ENCODE data around the gene POU2AF1.
A peak's percentile ranks its signal among the peaks of the same experiment; 100 is the strongest.

The POU2AF1 gene

GRCh38 chr11:111360150-111361043, 18.7 kb downstream of the POU2AF1 start:
- no peak for DNase-seq (ENCODE audit: low spot score)

- peak; percentile 26 for DNase-seq (ENCODE audit: low spot score)
Observed at GRCh38 chr11:111359223-111360149, 19.6 kb downstream of the POU2AF1 start.

GRCh38 chr11:111358038-111359001, 20.8 kb downstream of the POU2AF1 start:
- no peak for DNase-seq (ENCODE audit: low spot score)

GRCh38 chr11:111357150-111358037, 21.7 kb downstream of the POU2AF1 start:
- DNase-seq (ENCODE audit: low spot score): no peak

GRCh38 chr11:111356660-111357048, 22.4 kb downstream of the POU2AF1 start:
- DNase-seq (ENCODE audit: low spot score): no peak

GRCh38 chr11:111355956-111356659, 23.0 kb downstream of the POU2AF1 start:
- DNase-seq (ENCODE audit: low spot score): no peak

- no peak for DNase-seq (ENCODE audit: low spot score)
Observed at GRCh38 chr11:111355101-111355500, 24.0 kb downstream of the POU2AF1 start.

GRCh38 chr11:111354601-111354891, 24.5 kb downstream of the POU2AF1 start:
- DNase-seq (ENCODE audit: low spot score): no peak

GRCh38 chr11:111353776-111354600, 25.1 kb downstream of the POU2AF1 start:
- DNase-seq (ENCODE audit: low spot score): no peak

- no peak for DNase-seq (ENCODE audit: low spot score)
Observed at GRCh38 chr11:111352935-111353710, 26.0 kb downstream of the POU2AF1 start.

GRCh38 chr11:111352231-111352746, 26.8 kb downstream of the POU2AF1 start:
- no peak for DNase-seq (ENCODE audit: low spot score)

- no peak for DNase-seq (ENCODE audit: low spot score)
Observed at GRCh38 chr11:111351374-111352055, 27.6 kb downstream of the POU2AF1 start.

GRCh38 chr11:111350811-111351210, 28.3 kb downstream of the POU2AF1 start:
- DNase-seq (ENCODE audit: low spot score): no peak

GRCh38 chr11:111349191-111349695, 29.8 kb downstream of the POU2AF1 start:
- no peak for DNase-seq (ENCODE audit: low spot score)

GRCh38 chr11:111348147-111348546, 30.9 kb downstream of the POU2AF1 start:
- DNase-seq (ENCODE audit: low spot score): no peak

GRCh38 chr11:111347723-111348115, 31.4 kb downstream of the POU2AF1 start:
- no peak for DNase-seq (ENCODE audit: low spot score)

GRCh38 chr11:111347002-111347722, 31.9 kb downstream of the POU2AF1 start:
- no peak for DNase-seq (ENCODE audit: low spot score)

Data from activated CD4-positive, alpha-beta T cell treated with anti-CD3 and anti-CD28 coated beads, Interleukin-2, Interleukin-4, amounts not matched to agents 100 ng/mL and 50 ng/mL, durations not matched to agents 16 hours and 8 hours (primary cell).